Measurements from ENCODE around the gene ADISSP.
"Not testable (repeated sequence)": the region's sequence is repeated elsewhere in the genome, so short reads cannot be mapped to it uniquely, and the experiment has no call there.

DNA sequence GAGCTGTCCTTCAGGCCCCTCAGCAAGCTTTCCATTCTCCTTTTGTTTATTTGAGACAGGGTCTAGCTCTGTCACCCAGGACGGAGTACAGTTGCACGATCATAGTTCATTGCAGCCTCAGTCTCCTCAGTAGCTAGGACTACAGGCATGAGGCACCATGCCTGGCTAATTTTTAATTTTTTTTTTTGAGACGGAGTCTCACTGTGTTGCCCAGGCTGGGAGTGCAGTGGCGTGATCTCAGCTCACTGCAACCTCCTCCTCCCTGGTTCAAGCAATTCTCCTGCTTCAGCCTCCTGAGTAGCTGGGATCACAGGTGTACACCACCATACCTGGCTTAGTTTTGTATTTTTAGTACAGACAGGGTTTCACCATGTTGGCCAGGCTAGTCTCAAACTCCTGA lies 21.6 kb upstream of the ADISSP start:
- TF ChIP-seq, protein P1, sequence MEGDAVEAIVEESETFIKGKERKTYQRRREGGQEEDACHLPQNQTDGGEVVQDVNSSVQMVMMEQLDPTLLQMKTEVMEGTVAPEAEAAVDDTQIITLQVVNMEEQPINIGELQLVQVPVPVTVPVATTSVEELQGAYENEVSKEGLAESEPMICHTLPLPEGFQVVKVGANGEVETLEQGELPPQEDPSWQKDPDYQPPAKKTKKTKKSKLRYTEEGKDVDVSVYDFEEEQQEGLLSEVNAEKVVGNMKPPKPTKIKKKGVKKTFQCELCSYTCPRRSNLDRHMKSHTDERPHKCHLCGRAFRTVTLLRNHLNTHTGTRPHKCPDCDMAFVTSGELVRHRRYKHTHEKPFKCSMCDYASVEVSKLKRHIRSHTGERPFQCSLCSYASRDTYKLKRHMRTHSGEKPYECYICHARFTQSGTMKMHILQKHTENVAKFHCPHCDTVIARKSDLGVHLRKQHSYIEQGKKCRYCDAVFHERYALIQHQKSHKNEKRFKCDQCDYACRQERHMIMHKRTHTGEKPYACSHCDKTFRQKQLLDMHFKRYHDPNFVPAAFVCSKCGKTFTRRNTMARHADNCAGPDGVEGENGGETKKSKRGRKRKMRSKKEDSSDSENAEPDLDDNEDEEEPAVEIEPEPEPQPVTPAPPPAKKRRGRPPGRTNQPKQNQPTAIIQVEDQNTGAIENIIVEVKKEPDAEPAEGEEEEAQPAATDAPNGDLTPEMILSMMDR (IDR thresholded peaks at IDR 0.05 in 8 of 11, conservative IDR thresholded peaks at IDR 0.05 in 3 of 11) = not testable (repeated sequence)
- TF ChIP-seq POLR2A (IDR thresholded peaks at IDR 0.05) = not testable (repeated sequence)
